H1 (cell line): ENCODE results near the gene SIRT7.

ENCODE experiments used
- CTCF ChIP-seq, 3 experiments: IDR thresholded peaks; 1 replicate in 2 of 3; 2 replicates in 1 of 3; pipeline versions ENCODE4 v1.5.1 to v1.6.1; 2011; ENCODE audit warnings: low read length in 3 of 3, mild to moderate bottlenecking in 3 of 3, inconsistent platforms in 2 of 3, low read depth in 1 of 3, moderate library complexity in 1 of 3; ENCODE audit not compliant: insufficient read depth in 1 of 3; ENCODE audit errors: control extremely low read depth in 1 of 3
- EZH2 ChIP-seq: fragments of 200-600 bp; sonication (generic); IDR thresholded peaks from 2 replicates; pipeline ENCODE4 v1.7.1; 2012; ENCODE audit warnings: low read depth, mild to moderate bottlenecking, moderate library complexity, low read length, inconsistent platforms; ENCODE audit not compliant: severe bottlenecking
- POLR2A ChIP-seq, 2 experiments: IDR thresholded peaks; 1 replicate in 1 of 2; 2 replicates in 1 of 2; pipeline ENCODE4 v1.6.1; 2011; ENCODE audit warnings: low read depth in 2 of 2, low read length in 2 of 2, mild to moderate bottlenecking in 2 of 2; ENCODE audit errors: control extremely low read depth in 1 of 2
- YY1 ChIP-seq: IDR thresholded peaks from 2 replicates; pipeline ENCODE4 v1.6.1; 2011; ENCODE audit warnings: low read depth, mild to moderate bottlenecking, low read length

- TF ChIP-seq POLR2A (IDR thresholded peaks at IDR 0.05; ENCODE audit: control extremely low read depth in 1 of 2, low read depth in 2 of 2, low read length in 2 of 2) (no peak), CTCF (IDR thresholded peaks at IDR 0.05; ENCODE audit: control extremely low read depth in 1 of 3, insufficient read depth in 1 of 3, low read depth in 1 of 3, low read length in 3 of 3) (peak; percentile 14 to 55 (median 46)), YY1 (no peak), EZH2 (no peak)
Observed at GRCh38 chr17:81961087-81961511, 43.1 kb upstream of the SIRT7 start, which contains the start of gene NOTUM.
